Measurements from ENCODE around the gene TNC.

The TNC gene

DNA sequence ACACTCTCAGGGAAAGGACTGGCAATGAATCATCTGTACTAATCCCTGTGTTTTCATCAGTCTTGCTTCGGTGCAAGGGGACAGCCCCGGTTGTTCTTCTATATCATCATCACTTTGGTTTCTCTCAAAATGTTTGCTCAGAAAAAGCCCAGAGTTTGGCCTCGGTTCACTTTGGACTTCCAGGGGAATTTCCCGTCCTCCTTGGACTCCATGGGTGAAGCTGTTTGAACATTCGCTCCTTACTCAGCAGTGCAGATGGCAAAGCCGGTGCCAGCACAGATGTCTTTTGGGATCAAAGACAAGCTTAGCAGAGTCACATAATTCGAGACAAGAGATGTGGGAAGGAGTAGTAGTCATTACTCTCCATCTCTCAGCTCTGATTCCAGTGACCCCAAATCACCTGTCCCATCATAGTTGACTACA, 117.7 kb downstream of the TNC start:
- Histone ChIP-seq H3K18ac (ENCODE audit: low read depth in 1 of 2, low read length in 2 of 2) (no peak overlapping the region), H2BK120ac (ENCODE audit: low read depth, low read length) (no peak overlapping the region), H2BK15ac (ENCODE audit: low read depth, poor library complexity, severe bottlenecking) (no peak overlapping the region), H2AK5ac (ENCODE audit: low read length, severe bottlenecking) (no peak overlapping the region), H3K4me3 (ENCODE audit: insufficient read depth in 1 of 2, low read depth in 1 of 2, low read length in 2 of 2) (no peak overlapping the region), H3K9me3 (ENCODE audit: control insufficient read depth, low read length) (no peaks in the 10 kb centered on the region), H3K36me3 (ENCODE audit: control insufficient read depth in 1 of 2, insufficient read depth in 2 of 2, low read depth in 1 of 2, low read length in 2 of 2) (no peaks in the 10 kb centered on the region), H3K14ac (ENCODE audit: low read length in 2 of 2) (no peak overlapping the region), H3K79me1 (replicated peaks; ENCODE audit: low read length, poor library complexity, severe bottlenecking) (no peaks in the 10 kb centered on the region), H2BK5ac (ENCODE audit: low read depth, low read length, poor library complexity, severe bottlenecking) (no peak overlapping the region), H3K27ac (ENCODE audit: low read length, poor library complexity, severe bottlenecking) (no peak overlapping the region), H3K23ac (ENCODE audit: low read length in 2 of 2) (no peak overlapping the region), H4K8ac (ENCODE audit: low read length) (no peak overlapping the region), H3K9ac (ENCODE audit: low read length) (no peak overlapping the region), H3K27me3 (ENCODE audit: control insufficient read depth in 1 of 2, insufficient read depth in 1 of 2, low read length in 2 of 2) (no peaks in the 10 kb centered on the region), H3K4me1 (ENCODE audit: control insufficient read depth, insufficient read depth, low read depth, low read length) (no peaks in the 10 kb centered on the region), H3K4ac (ENCODE audit: low read depth in 1 of 2, low read length in 2 of 2) (no peak overlapping the region), H3K4me2 (ENCODE audit: low read length, poor library complexity, severe bottlenecking) (no peak overlapping the region), H2BK12ac (ENCODE audit: low read length in 2 of 2) (no peak overlapping the region), H2AFZ (ENCODE audit: low read depth, low read length) (no peak overlapping the region), H4K91ac (ENCODE audit: low read length) (no peak overlapping the region)
- no peak for DNase-seq
- 81% methylated on average over 6 of the region's 7 CpGs for WGBS

DNA sequence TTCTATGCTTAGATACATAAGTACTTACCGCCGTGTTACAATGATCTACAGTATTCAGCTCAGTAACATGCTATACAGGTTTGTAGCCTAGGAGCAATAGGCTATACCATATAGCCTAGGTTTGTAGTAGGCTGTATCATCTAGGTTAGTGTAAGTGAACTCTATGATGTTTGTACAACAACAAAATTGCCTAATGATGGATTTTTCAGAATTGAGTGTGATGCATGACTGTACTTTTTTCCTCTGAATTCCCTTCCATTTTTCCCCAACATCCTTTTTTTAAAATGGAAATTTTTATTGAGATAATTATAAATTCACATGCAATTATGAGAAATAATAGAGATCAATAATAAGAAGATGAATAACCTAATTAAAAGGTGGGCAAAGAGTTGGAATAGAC, 119.6 kb downstream of the TNC start:
- H2AK5ac ChIP-seq (ENCODE audit: low read length, severe bottlenecking), result no peak overlapping the region
- no peak overlapping the region for H3K4me3 ChIP-seq (ENCODE audit: insufficient read depth in 1 of 2, low read depth in 1 of 2, low read length in 2 of 2)
- no peak overlapping the region for H3K4me2 ChIP-seq (ENCODE audit: low read length, poor library complexity, severe bottlenecking)
- no peak overlapping the region for H3K4ac ChIP-seq (ENCODE audit: low read depth in 1 of 2, low read length in 2 of 2)
- H4K91ac ChIP-seq (ENCODE audit: low read length), result no peak overlapping the region
- H3K14ac ChIP-seq (ENCODE audit: low read length in 2 of 2), result no peak overlapping the region
- DNase-seq, result no peak
- no peak overlapping the region for H2BK12ac ChIP-seq (ENCODE audit: low read length in 2 of 2)
- no peak overlapping the region for H3K23ac ChIP-seq (ENCODE audit: low read length in 2 of 2)
- no peaks in the 10 kb centered on the region for H3K4me1 ChIP-seq (ENCODE audit: control insufficient read depth, insufficient read depth, low read depth, low read length)
- no peak overlapping the region for H3K27ac ChIP-seq (ENCODE audit: low read length, poor library complexity, severe bottlenecking)
- no peak overlapping the region for H2BK5ac ChIP-seq (ENCODE audit: low read depth, low read length, poor library complexity, severe bottlenecking)
- no peak overlapping the region for H4K8ac ChIP-seq (ENCODE audit: low read length)
- WGBS, result no CpG with 5 or more reads among the region's 2 CpGs
- no peak overlapping the region for H3K18ac ChIP-seq (ENCODE audit: low read depth in 1 of 2, low read length in 2 of 2)
- no peak overlapping the region for H2BK15ac ChIP-seq (ENCODE audit: low read depth, poor library complexity, severe bottlenecking)
- no peak overlapping the region for H2AFZ ChIP-seq (ENCODE audit: low read depth, low read length)
- H3K9ac ChIP-seq (ENCODE audit: low read length), result no peak overlapping the region
- H3K9me3 ChIP-seq (ENCODE audit: control insufficient read depth, low read length), result no peaks in the 10 kb centered on the region
- no peaks in the 10 kb centered on the region for H3K79me1 ChIP-seq (replicated peaks; ENCODE audit: low read length, poor library complexity, severe bottlenecking)
- H3K27me3 ChIP-seq (ENCODE audit: control insufficient read depth in 1 of 2, insufficient read depth in 1 of 2, low read length in 2 of 2), result peaks cover 3% of the 10 kb centered on the region in 2 experiments
- H3K36me3 ChIP-seq (ENCODE audit: control insufficient read depth in 1 of 2, insufficient read depth in 2 of 2, low read depth in 1 of 2, low read length in 2 of 2), result no peaks in the 10 kb centered on the region
- no peak overlapping the region for H2BK120ac ChIP-seq (ENCODE audit: low read depth, low read length)

DNA sequence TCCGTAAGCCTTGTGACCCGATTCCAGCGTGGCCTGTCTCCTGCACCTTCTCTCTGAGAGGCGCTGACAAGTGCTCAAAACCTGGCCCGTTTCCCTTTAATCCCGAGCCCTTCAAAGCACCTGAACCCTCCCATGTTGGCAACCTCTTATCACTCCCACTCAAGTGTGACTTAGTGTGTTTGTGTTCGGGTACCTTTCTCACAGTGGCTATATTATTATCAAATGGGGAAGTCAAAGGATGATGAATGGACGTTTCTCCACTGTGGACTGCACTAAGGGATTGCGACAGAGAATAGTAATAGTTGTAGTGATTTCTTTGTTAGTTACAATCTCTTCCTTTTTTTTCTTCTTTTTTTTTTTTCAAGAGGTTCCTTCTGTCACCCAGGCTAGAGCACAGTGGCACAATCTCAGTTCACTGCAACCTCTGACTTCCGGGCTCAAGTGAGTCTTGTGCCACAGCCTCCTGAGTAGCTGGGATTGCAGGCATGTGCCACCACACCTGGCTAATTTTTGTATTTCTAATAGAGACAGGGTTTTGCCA, 122.2 kb downstream of the TNC start:
- H3K27me3 ChIP-seq (ENCODE audit: control insufficient read depth in 1 of 2, insufficient read depth in 1 of 2, low read length in 2 of 2), result peaks cover 14 to 21% of the 10 kb centered on the region in 2 experiments
- no peak overlapping the region for H2AFZ ChIP-seq (ENCODE audit: low read depth, low read length)
- no peak overlapping the region for H2AK5ac ChIP-seq (ENCODE audit: low read length, severe bottlenecking)
- no peak overlapping the region for H4K8ac ChIP-seq (ENCODE audit: low read length)
- no peaks in the 10 kb centered on the region for H3K79me1 ChIP-seq (replicated peaks; ENCODE audit: low read length, poor library complexity, severe bottlenecking)
- no peak overlapping the region for H3K4me2 ChIP-seq (ENCODE audit: low read length, poor library complexity, severe bottlenecking)
- H3K9ac ChIP-seq (ENCODE audit: low read length), result no peak overlapping the region
- H3K27ac ChIP-seq (ENCODE audit: low read length, poor library complexity, severe bottlenecking), result no peak overlapping the region
- H2BK5ac ChIP-seq (ENCODE audit: low read depth, low read length, poor library complexity, severe bottlenecking), result no peak overlapping the region
- no peak overlapping the region for H3K14ac ChIP-seq (ENCODE audit: low read length in 2 of 2)
- H3K4ac ChIP-seq (ENCODE audit: low read depth in 1 of 2, low read length in 2 of 2), result no peak overlapping the region
- no peaks in the 10 kb centered on the region for H3K9me3 ChIP-seq (ENCODE audit: control insufficient read depth, low read length)
- no peaks in the 10 kb centered on the region for H3K36me3 ChIP-seq (ENCODE audit: control insufficient read depth in 1 of 2, insufficient read depth in 2 of 2, low read depth in 1 of 2, low read length in 2 of 2)
- no peak overlapping the region for H2BK15ac ChIP-seq (ENCODE audit: low read depth, poor library complexity, severe bottlenecking)
- no peak overlapping the region for H3K23ac ChIP-seq (ENCODE audit: low read length in 2 of 2)
- H2BK120ac ChIP-seq (ENCODE audit: low read depth, low read length), result no peak overlapping the region
- H2BK12ac ChIP-seq (ENCODE audit: low read length in 2 of 2), result no peak overlapping the region
- no peak for DNase-seq
- H4K91ac ChIP-seq (ENCODE audit: low read length), result no peak overlapping the region
- no peak overlapping the region for H3K4me3 ChIP-seq (ENCODE audit: insufficient read depth in 1 of 2, low read depth in 1 of 2, low read length in 2 of 2)
- H3K18ac ChIP-seq (ENCODE audit: low read depth in 1 of 2, low read length in 2 of 2), result no peak overlapping the region
- H3K4me1 ChIP-seq (ENCODE audit: control insufficient read depth, insufficient read depth, low read depth, low read length), result no peaks in the 10 kb centered on the region
- 75% methylated on average over 7 of the region's 10 CpGs for WGBS

DNA sequence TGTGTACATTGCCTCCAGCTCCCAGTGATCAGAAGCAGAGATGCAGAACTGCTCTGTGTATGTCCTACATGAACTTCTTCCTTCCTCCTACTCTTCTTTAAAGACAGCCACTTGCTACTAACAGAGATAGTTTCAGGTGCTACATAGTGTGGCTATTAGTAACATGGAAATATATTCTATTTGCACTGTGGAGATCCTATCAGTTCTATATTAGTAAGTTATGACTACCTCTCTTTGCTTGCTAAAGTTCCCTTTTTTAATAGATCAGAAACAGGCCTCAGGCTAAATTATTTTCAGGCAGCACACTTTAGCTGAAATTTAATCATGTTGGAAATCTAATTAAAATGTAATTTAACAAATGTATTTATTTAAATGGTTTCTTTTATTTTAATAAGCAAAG, 123.2 kb downstream of the TNC start:
- no peak overlapping the region for H3K18ac ChIP-seq (ENCODE audit: low read depth in 1 of 2, low read length in 2 of 2)
- no peak overlapping the region for H3K23ac ChIP-seq (ENCODE audit: low read length in 2 of 2)
- no peak overlapping the region for H2BK12ac ChIP-seq (ENCODE audit: low read length in 2 of 2)
- H3K9me3 ChIP-seq (ENCODE audit: control insufficient read depth, low read length), result no peaks in the 10 kb centered on the region
- H3K27ac ChIP-seq (ENCODE audit: low read length, poor library complexity, severe bottlenecking), result no peak overlapping the region
- H2AFZ ChIP-seq (ENCODE audit: low read depth, low read length), result no peak overlapping the region
- no peak overlapping the region for H3K9ac ChIP-seq (ENCODE audit: low read length)
- H3K4me1 ChIP-seq (ENCODE audit: control insufficient read depth, insufficient read depth, low read depth, low read length), result no peaks in the 10 kb centered on the region
- H4K8ac ChIP-seq (ENCODE audit: low read length), result no peak overlapping the region
- H2BK120ac ChIP-seq (ENCODE audit: low read depth, low read length), result no peak overlapping the region
- H3K4me2 ChIP-seq (ENCODE audit: low read length, poor library complexity, severe bottlenecking), result no peak overlapping the region
- no peak overlapping the region for H2BK5ac ChIP-seq (ENCODE audit: low read depth, low read length, poor library complexity, severe bottlenecking)
- H3K4me3 ChIP-seq (ENCODE audit: insufficient read depth in 1 of 2, low read depth in 1 of 2, low read length in 2 of 2), result no peak overlapping the region
- no peaks in the 10 kb centered on the region for H3K79me1 ChIP-seq (replicated peaks; ENCODE audit: low read length, poor library complexity, severe bottlenecking)
- no peak for DNase-seq
- no peak overlapping the region for H2BK15ac ChIP-seq (ENCODE audit: low read depth, poor library complexity, severe bottlenecking)
- no peak overlapping the region for H2AK5ac ChIP-seq (ENCODE audit: low read length, severe bottlenecking)
- no peak overlapping the region for H3K14ac ChIP-seq (ENCODE audit: low read length in 2 of 2)
- H3K27me3 ChIP-seq (ENCODE audit: control insufficient read depth in 1 of 2, insufficient read depth in 1 of 2, low read length in 2 of 2), result peaks cover 22 to 31% of the 10 kb centered on the region in 2 experiments
- H3K36me3 ChIP-seq (ENCODE audit: control insufficient read depth in 1 of 2, insufficient read depth in 2 of 2, low read depth in 1 of 2, low read length in 2 of 2), result no peaks in the 10 kb centered on the region
- no peak overlapping the region for H4K91ac ChIP-seq (ENCODE audit: low read length)
- no peak overlapping the region for H3K4ac ChIP-seq (ENCODE audit: low read depth in 1 of 2, low read length in 2 of 2)
